Mesothelial cell of epicardium (in vitro differentiated cells): ENCODE measurements around the gene HLA-C. TPM values are rescaled to one million over a fixed set of nuclear protein-coding genes. Genes with fewer than 3 reads are reported as not detected.
"Not testable (repeated sequence)": the region's sequence is repeated elsewhere in the genome, so short reads cannot be mapped to it uniquely, and the experiment has no call there.

Experiments
- DNase-seq, 2 experiments: peaks; one replicate each; pipeline ENCODE4 v3.0.0; 2021; ENCODE audit warnings: low spot score in 2 of 2; ENCODE audit not compliant: unreplicated experiment in 2 of 2
- H3K27ac Mint-ChIP-seq: 2 replicates; pipeline ENCODE4 v1.8.0; 2021; ENCODE audit warnings: mixed read lengths
- H3K27me3 Mint-ChIP-seq: 2 replicates; pipeline ENCODE4 v1.8.0; 2021; ENCODE audit warnings: low read depth, mixed read lengths
- H3K36me3 Mint-ChIP-seq: 2 replicates; pipeline ENCODE4 v1.8.0; 2021; ENCODE audit warnings: mixed read lengths
- H3K4me1 Mint-ChIP-seq: 2 replicates; pipeline ENCODE4 v1.8.0; 2021; ENCODE audit warnings: mixed read lengths
- H3K4me3 Mint-ChIP-seq: 2 replicates; pipeline ENCODE4 v1.8.0; 2021; ENCODE audit warnings: mild to moderate bottlenecking, moderate library complexity, mixed read lengths
- H3K9me3 Mint-ChIP-seq: 2 replicates; pipeline ENCODE4 v1.8.0; 2021; ENCODE audit warnings: mixed read lengths
- CTCF ChIP-seq: fragments of 200-600 bp; sonication (generic); IDR thresholded peaks from one replicate; pipeline ENCODE4 v1.5.0; 2021; ENCODE audit warnings: antibody characterized with exemption; ENCODE audit not compliant: unreplicated experiment
- total RNA-seq: library from RNA; stranded (reverse); gene quantifications from 3 replicates; pipeline ENCODE4 v1.2.1, GENCODE V29; 2021

HLA-C gene
- total RNA-seq, 1 donor from 2014 or later = 132 TPM

GRCh38 chr6:31268836-31269235 is 3.1 kb downstream of the HLA-C start:
- Mint-ChIP-seq H3K27me3 (peaks cover 63% of the 10 kb centered on the region), H3K9me3 (peaks cover under 1% of the 10 kb centered on the region), H3K4me3 (no peak overlapping the region), H3K36me3 (peaks cover 8% of the 10 kb centered on the region), H3K4me1 (peaks cover 6% of the 10 kb centered on the region), H3K27ac (no peak overlapping the region)
- TF ChIP-seq CTCF = no peak
- no peak for DNase-seq

GRCh38 chr6:31268369-31268765 is 3.5 kb downstream of the HLA-C start:
- H3K4me1 Mint-ChIP-seq = peaks cover 6% of the 10 kb centered on the region
- TF ChIP-seq CTCF = no peak
- H3K4me3 Mint-ChIP-seq = no peak overlapping the region
- H3K9me3 Mint-ChIP-seq = peaks cover 3% of the 10 kb centered on the region
- no peak overlapping the region for H3K27ac Mint-ChIP-seq
- H3K27me3 Mint-ChIP-seq = peaks cover 58% of the 10 kb centered on the region
- DNase-seq = no peak
- H3K36me3 Mint-ChIP-seq = peaks cover 8% of the 10 kb centered on the region

GRCh38 chr6:31267651-31268368 is 4.1 kb downstream of the HLA-C start:
- no peak overlapping the region for H3K27ac Mint-ChIP-seq
- peaks cover 9% of the 10 kb centered on the region for H3K9me3 Mint-ChIP-seq
- no peak for DNase-seq
- no peak overlapping the region for H3K4me3 Mint-ChIP-seq
- H3K36me3 Mint-ChIP-seq = peaks cover 8% of the 10 kb centered on the region
- H3K27me3 Mint-ChIP-seq = peaks cover 53% of the 10 kb centered on the region
- TF ChIP-seq CTCF = no peak
- H3K4me1 Mint-ChIP-seq = peaks cover 6% of the 10 kb centered on the region

GRCh38 chr6:31266567-31267360 is 5.1 kb downstream of the HLA-C start:
- Mint-ChIP-seq H3K4me1 (peaks cover 3% of the 10 kb centered on the region), H3K4me3 (no peak overlapping the region), H3K27ac (no peak overlapping the region), H3K27me3 (peaks cover 43% of the 10 kb centered on the region), H3K9me3 (peaks cover 19% of the 10 kb centered on the region), H3K36me3 (peaks cover 8% of the 10 kb centered on the region)
- no peak for TF ChIP-seq CTCF
- no peak for DNase-seq

GRCh38 chr6:31265926-31266325 is 6.0 kb downstream of the HLA-C start:
- peaks cover 8% of the 10 kb centered on the region for H3K36me3 Mint-ChIP-seq
- no peak overlapping the region for H3K4me3 Mint-ChIP-seq
- no peak for TF ChIP-seq CTCF
- H3K9me3 Mint-ChIP-seq = peaks cover 27% of the 10 kb centered on the region
- H3K4me1 Mint-ChIP-seq = peaks cover 1% of the 10 kb centered on the region
- DNase-seq = no peak
- H3K27me3 Mint-ChIP-seq = peaks cover 43% of the 10 kb centered on the region
- no peak overlapping the region for H3K27ac Mint-ChIP-seq

GRCh38 chr6:31263346-31263933 is 8.5 kb downstream of the HLA-C start:
- not testable (repeated sequence) for H3K27ac Mint-ChIP-seq, DNase-seq, H3K4me3 Mint-ChIP-seq, H3K36me3 Mint-ChIP-seq, H3K4me1 Mint-ChIP-seq
- peaks cover 41% of the 10 kb centered on the region for H3K27me3 Mint-ChIP-seq
- H3K9me3 Mint-ChIP-seq = peaks cover 36% of the 10 kb centered on the region

GRCh38 chr6:31259995-31260394 is 11.9 kb downstream of the HLA-C start:
- DNase-seq, H3K36me3 Mint-ChIP-seq, H3K4me1 Mint-ChIP-seq, H3K27ac Mint-ChIP-seq, H3K4me3 Mint-ChIP-seq: not testable (repeated sequence)
- peaks cover 36% of the 10 kb centered on the region for H3K9me3 Mint-ChIP-seq
- peaks cover 36% of the 10 kb centered on the region for H3K27me3 Mint-ChIP-seq
